Stimulated activated naive B cell treated with anti-CD40 and anti-IgM and Interleukin-4, amounts not matched to agents 10 μg/mL and 1 μg/mL and 100 μg/mL, for 72 hours (primary cell): ENCODE results near the gene CFAP61.

ENCODE experiments used
- ATAC-seq, 2 donors: fragments of 150-1000 bp; cut with Tn5 transposase; replicated peaks; 2 replicates each; pipeline ENCODE4 v1.10.0; 2021; ENCODE audit warnings: moderate library complexity in 1 of 2
- DNase-seq: peaks from one replicate; pipeline ENCODE4 v3.0.0; 2021
- H3K27ac Mint-ChIP-seq: one replicate; pipeline ENCODE4 v1.8.0; 2022; ENCODE audit warnings: mild to moderate bottlenecking, mixed read lengths
- H3K27me3 Mint-ChIP-seq, 2 donors: one replicate each; pipeline ENCODE4 v1.8.0; 2022; ENCODE audit warnings: mixed read lengths in 2 of 2
- H3K36me3 Mint-ChIP-seq, 2 donors: one replicate each; pipeline ENCODE4 v1.8.0; 2022; ENCODE audit warnings: mixed read lengths in 2 of 2, mild to moderate bottlenecking in 1 of 2
- H3K4me1 Mint-ChIP-seq, 2 donors: one replicate each; pipeline ENCODE4 v1.8.0; 2022; ENCODE audit warnings: mixed read lengths in 2 of 2, mild to moderate bottlenecking in 1 of 2
- H3K4me3 Mint-ChIP-seq, 2 donors: one replicate each; pipeline ENCODE4 v1.8.0; 2022; ENCODE audit warnings: mild to moderate bottlenecking in 2 of 2, mixed read lengths in 2 of 2, moderate library complexity in 1 of 2
- H3K9me3 Mint-ChIP-seq, 2 donors: one replicate each; pipeline ENCODE4 v1.8.0; 2022; ENCODE audit warnings: mixed read lengths in 2 of 2, mild to moderate bottlenecking in 1 of 2

Gene CFAP61

GRCh38 chr20:20399531-20400500 is 347.5 kb downstream of the CFAP61 start:
- Mint-ChIP-seq H3K36me3 (peaks cover 7 to 29% of the 10 kb centered on the region in 2 donors), H3K4me1 (peaks cover 0 to 1% of the 10 kb centered on the region in 2 donors), H3K27me3 (no peaks in the 10 kb centered on the region), H3K4me3 (no peak overlapping the region), H3K9me3 (no peaks in the 10 kb centered on the region), H3K27ac (no peak overlapping the region)
- DNase-seq (no peak), ATAC-seq (no peak)

DNA sequence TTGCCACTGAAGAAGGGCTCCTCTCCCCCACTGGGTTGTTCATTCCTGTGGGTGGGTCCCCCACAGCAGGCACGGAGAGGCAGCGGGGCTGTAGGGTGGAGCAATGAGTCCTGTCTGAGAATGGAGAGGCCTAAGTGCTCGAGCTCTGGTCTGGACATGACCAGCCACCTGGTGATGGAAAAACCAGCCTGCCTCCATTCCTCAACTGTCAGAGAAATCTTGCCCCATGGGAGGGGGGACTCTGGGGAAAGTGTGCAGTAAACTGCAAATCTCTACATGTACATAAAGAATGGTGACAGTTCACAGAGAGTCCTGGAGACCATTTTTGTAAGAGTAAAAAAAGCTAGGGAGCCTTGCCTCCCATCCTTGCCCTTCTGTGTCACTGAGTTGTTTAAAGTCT is 349.7 kb downstream of the CFAP61 start:
- Mint-ChIP-seq H3K36me3 (peaks cover 10 to 24% of the 10 kb centered on the region in 2 donors), H3K4me3 (no peak overlapping the region), H3K27ac (no peak overlapping the region), H3K4me1 (peaks cover 0 to 1% of the 10 kb centered on the region in 2 donors), H3K9me3 (no peaks in the 10 kb centered on the region), H3K27me3 (no peaks in the 10 kb centered on the region)
- ATAC-seq (no peak), DNase-seq (no peak)

DNA sequence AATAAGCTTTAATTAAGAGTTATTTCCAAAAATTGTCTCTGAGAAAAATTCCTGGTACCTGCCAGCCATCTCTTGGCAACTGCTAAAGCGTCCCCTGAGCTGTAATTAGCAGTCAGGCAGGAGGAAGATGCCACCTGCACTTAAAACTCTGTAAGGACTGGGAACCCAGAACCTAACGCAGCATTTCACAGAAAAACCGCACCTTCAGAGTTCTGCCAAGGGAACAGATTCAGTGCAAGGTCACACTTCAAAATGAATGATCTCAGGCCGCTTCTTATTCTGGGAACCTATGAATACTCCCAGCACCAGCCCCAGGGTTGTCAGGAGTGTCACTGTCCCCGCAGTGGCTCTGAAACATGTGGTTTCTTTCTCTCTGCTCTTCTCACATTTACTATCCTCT is 352.3 kb downstream of the CFAP61 start:
- no peaks in the 10 kb centered on the region for H3K27me3 Mint-ChIP-seq
- peaks cover 0 to 1% of the 10 kb centered on the region in 2 donors for H3K4me1 Mint-ChIP-seq
- no peaks in the 10 kb centered on the region for H3K9me3 Mint-ChIP-seq
- peaks cover 15 to 16% of the 10 kb centered on the region in 2 donors for H3K36me3 Mint-ChIP-seq
- no peak overlapping the region for H3K27ac Mint-ChIP-seq
- no peak for ATAC-seq
- no peak overlapping the region for H3K4me3 Mint-ChIP-seq
- DNase-seq = no peak

GRCh38 chr20:20405623-20406022 is 353.3 kb downstream of the CFAP61 start:
- Mint-ChIP-seq H3K9me3 (no peaks in the 10 kb centered on the region), H3K27ac (no peak overlapping the region), H3K36me3 (peaks cover 15 to 18% of the 10 kb centered on the region in 2 donors), H3K4me3 (no peak overlapping the region), H3K4me1 (peaks cover 0 to 1% of the 10 kb centered on the region in 2 donors), H3K27me3 (no peaks in the 10 kb centered on the region)
- ATAC-seq (no peak), DNase-seq (no peak)

DNA sequence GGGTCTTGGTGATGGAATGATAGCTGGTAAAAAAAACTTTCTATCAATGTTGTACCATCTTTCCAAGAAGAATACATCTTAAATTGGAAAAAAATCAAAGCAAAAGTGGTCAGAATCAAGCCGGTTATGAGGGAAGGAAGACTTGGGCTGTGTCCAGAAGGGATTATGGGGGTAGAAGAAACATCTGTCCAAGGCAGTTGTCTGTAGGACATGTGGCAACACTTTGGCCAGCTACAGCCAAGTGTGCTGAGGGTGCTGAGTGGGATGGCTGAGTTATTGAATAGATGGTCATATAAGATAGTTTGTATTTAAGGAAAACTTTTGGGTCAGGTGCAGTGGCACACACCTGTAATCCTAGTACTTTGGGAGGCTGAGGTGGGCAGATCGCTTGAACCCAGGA is 354.0 kb downstream of the CFAP61 start:
- ATAC-seq = no peak
- Mint-ChIP-seq H3K27me3 (no peaks in the 10 kb centered on the region), H3K4me3 (no peak overlapping the region), H3K4me1 (peaks cover 0 to 1% of the 10 kb centered on the region in 2 donors), H3K36me3 (peaks cover 15 to 18% of the 10 kb centered on the region in 2 donors), H3K27ac (no peak overlapping the region), H3K9me3 (no peaks in the 10 kb centered on the region)
- DNase-seq = no peak

- Mint-ChIP-seq H3K4me3 (no peak overlapping the region), H3K4me1 (peaks cover 4 to 8% of the 10 kb centered on the region in 2 donors), H3K27me3 (no peaks in the 10 kb centered on the region), H3K27ac (no peak overlapping the region), H3K9me3 (no peaks in the 10 kb centered on the region), H3K36me3 (peaks cover 11 to 20% of the 10 kb centered on the region in 2 donors)
- ATAC-seq (no peak), DNase-seq (no peak)
These were observed 355.8 kb downstream of the CFAP61 start for GRCh38 chr20:20407891-20408805.

DNA sequence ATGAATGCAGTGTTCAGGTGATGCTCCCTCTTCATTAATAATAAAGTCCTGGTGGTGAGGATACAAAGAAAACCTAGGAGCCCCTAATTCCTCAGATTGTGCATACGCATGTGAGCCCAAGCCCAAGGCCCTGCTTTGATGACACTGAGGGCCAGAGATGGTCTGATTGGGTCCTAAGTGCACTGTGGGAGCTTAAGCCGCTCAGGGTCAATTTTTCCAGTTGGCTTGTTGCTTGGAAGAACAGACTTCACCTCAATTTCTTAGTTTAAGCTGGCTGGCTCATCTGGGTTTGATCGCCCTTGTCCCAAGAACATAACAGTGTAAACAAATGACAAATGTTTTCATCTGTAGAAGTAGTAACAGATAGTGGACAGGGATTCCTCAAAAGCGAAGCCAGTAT is 357.0 kb downstream of the CFAP61 start:
- DNase-seq = no peak
- ATAC-seq = no peak
- H3K27me3 Mint-ChIP-seq = no peaks in the 10 kb centered on the region
- H3K36me3 Mint-ChIP-seq = peaks cover 8 to 20% of the 10 kb centered on the region in 2 donors
- no peaks in the 10 kb centered on the region for H3K9me3 Mint-ChIP-seq
- H3K4me3 Mint-ChIP-seq = no peak overlapping the region
- peaks cover 3 to 11% of the 10 kb centered on the region in 2 donors for H3K4me1 Mint-ChIP-seq
- no peak overlapping the region for H3K27ac Mint-ChIP-seq
